Fibroblast of pulmonary artery (primary cell): ENCODE data around the gene CEP135.
"Not testable (repeated sequence)": the region's sequence is repeated elsewhere in the genome, so short reads cannot be mapped to it uniquely, and the experiment has no call there.

Experiments used
- DNase-seq: peaks from one replicate; pipeline ENCODE4 v3.0.0-alpha.2; 2010; ENCODE audit warnings: low read depth
- H3K4me3 ChIP-seq: replicated peaks from 2 replicates; pipeline ENCODE4 v1.5.1; 2011; ENCODE audit warnings: low read depth, mild to moderate bottlenecking, control low read depth, low read length, moderate library complexity
- TF ChIP-seq, protein P1 (sequence below): IDR thresholded peaks from 2 replicates; pipeline ENCODE4 v1.5.1; 2011; ENCODE audit warnings: mild to moderate bottlenecking, control low read depth, low read length, inconsistent platforms; ENCODE audit errors: missing control alignments

The CEP135 gene

DNA sequence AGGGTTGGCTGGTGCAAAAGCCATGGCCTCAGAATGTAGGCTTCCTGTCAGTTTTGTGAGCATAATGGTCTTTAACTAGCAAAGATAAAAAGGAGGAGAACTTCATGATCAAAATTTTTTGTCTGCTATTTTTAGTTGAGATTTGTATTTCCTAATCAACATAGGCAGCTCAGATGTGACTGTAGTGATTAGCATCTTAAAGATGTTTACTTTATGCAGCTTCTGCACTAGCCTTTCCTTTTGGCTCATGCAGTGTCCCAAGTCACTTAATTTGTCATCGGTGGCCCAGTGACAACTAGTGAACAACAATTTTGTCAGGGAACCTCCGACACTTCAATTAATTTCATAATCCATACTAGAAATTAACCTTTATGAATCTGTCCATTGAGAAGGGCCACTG is 109.8 kb downstream of the CEP135 start:
- TF ChIP-seq, protein P1, sequence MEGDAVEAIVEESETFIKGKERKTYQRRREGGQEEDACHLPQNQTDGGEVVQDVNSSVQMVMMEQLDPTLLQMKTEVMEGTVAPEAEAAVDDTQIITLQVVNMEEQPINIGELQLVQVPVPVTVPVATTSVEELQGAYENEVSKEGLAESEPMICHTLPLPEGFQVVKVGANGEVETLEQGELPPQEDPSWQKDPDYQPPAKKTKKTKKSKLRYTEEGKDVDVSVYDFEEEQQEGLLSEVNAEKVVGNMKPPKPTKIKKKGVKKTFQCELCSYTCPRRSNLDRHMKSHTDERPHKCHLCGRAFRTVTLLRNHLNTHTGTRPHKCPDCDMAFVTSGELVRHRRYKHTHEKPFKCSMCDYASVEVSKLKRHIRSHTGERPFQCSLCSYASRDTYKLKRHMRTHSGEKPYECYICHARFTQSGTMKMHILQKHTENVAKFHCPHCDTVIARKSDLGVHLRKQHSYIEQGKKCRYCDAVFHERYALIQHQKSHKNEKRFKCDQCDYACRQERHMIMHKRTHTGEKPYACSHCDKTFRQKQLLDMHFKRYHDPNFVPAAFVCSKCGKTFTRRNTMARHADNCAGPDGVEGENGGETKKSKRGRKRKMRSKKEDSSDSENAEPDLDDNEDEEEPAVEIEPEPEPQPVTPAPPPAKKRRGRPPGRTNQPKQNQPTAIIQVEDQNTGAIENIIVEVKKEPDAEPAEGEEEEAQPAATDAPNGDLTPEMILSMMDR = no peak
- no peak for DNase-seq
- no peak overlapping the region for H3K4me3 ChIP-seq

DNA sequence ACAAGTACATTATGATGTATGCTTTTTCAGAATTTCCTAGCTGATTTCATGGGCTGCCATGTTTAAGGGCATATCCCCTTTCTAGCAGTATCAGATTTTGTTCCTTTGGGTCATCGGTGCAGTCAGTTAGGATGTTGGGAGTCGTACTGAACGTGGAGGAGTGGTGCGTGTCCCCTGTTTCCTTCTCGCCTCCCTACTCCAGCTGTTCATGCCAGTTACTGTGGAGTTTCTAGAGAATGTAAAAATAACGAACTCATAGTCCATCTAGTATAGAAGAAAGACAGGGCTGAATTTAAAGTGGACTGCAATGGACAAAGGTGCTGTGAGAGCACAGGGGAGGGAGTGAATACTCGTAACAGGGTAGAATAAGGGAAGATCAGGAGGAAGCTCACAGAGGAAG is 111.3 kb downstream of the CEP135 start:
- TF ChIP-seq, protein P1 = no peak
- no peak overlapping the region for H3K4me3 ChIP-seq
- DNase-seq = no peak

DNA sequence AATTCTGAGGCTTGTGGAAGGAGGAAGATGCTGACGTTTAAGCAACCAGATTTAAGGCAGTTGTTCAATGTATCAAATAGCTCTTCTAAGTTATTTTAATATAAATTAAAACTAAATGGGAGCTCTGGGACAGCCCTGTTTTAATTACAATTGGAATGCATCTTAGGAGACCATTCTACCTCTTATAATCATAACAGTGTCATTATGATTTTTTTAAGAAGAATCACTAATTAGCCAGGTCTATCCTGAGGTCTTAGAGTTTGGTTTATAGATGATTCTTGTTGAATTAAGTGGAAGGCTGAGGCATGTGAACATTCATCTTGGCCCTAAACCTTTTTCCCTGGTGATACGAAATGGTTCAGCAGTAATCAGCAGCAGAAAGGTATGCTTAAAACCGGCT is 113.4 kb downstream of the CEP135 start:
- TF ChIP-seq, protein P1 = no peak
- H3K4me3 ChIP-seq = no peak overlapping the region
- DNase-seq = no peak

DNA sequence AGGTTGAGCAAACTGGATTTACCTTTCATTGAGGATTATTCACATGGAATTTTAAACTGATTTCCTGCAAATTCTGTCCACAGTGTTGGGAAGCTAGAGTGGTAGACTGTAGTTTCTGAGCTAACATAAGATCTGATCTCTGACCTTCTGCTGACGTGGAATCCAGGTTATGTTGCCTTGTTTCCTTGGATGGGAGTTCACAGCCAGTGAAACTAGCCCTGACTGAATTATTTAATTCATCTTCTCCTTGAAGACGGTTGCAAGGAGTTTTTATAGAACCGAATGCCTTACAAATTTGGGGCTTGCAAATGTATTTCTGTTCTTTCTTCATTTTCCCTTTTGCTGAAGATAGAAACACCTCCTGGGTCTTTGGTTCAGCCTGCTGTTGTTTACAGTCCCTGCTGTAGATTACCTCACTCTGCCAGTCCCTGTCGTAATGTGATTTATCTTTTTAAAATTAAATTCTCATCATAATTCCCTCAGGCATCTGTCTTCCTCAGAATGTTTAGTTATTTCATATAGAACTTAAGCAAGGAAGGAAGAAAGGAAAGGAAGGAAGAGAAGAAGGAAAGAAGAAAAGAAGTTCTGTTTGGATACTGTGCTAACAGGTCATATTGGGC is 113.9 kb downstream of the CEP135 start:
- TF ChIP-seq, protein P1 = no peak
- no peak for DNase-seq
- no peak overlapping the region for H3K4me3 ChIP-seq

DNA sequence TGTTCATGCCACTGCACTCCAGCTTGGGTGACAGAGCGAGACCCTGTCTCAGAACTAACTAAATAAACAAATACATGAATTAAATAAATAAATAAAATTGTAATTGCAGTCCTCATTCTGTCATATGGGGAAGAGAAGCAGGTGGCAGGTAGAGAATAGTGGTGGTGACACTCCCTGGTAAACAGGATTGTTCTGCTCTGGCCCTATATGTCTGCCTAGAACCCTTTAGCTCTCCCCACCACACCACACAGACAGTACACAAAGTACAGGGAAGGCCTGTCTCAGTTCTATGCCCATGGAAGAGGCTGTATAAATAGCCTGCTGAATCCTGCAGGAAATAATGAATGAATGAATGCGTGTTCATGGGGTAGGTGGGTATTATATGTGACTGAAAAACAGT is 117.7 kb downstream of the CEP135 start:
- DNase-seq = no peak
- H3K4me3 ChIP-seq = no peak overlapping the region
- TF ChIP-seq, protein P1 = no peak

DNA sequence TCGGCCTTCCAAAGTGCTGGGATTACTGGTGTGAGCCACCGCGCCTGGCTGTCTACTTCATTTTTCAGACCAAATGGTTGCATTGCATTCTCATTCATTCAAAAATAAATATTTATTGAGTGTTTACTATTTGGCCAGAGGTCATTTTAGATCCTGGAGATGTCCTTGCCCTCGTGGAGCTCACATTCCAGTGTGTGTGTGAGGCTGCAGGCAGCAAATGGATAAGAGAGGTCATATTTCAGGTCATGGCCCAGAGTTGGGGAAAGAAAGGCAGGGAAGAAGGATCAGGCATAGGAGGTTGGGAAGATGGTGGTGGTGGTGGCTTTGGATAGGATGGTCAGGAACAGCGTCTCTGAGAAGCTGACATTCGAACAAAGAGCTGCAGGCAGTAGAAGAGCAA is 119.1 kb downstream of the CEP135 start:
- no peak overlapping the region for H3K4me3 ChIP-seq
- TF ChIP-seq, protein P1 = no peak
- DNase-seq = no peak

DNA sequence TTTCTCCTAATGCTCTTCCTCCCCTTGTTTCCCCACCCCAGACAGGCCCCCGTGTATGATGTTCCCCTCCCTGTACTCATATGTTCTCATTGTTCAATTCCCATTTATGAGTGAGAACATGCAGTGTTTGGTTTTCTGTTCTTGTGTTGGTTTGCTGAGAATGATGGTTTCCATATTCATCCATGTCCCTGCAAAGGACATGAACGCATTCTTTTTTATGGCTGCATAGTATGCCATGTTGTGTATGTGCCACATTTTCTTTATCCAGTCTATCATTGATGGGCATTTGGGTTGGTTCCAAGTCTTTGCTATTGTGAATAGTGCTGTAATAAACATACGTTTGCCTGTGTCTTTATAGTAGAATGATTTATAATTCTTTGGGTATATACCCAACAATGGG is 124.0 kb downstream of the CEP135 start:
- not testable (repeated sequence) for H3K4me3 ChIP-seq, DNase-seq

DNA sequence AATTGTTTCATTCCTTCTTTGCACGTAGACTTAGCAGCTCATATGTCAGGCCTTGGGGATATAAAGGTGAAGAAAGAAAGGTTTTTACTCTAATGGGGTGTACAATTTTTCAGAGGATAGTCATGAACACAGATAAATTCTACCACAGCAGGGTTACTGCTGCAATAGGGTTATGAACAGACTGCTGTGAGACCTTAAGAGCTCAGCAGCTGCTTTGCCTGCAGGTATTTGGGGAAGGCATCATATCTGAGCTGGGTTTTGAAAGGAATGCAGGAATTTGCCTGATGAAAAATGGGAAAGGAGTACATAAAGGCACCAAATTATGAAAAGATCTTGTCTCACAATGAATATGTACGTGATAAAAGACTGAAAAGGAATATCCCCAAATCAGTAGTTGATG is 128.9 kb downstream of the CEP135 start:
- DNase-seq = peak; percentile 44
- TF ChIP-seq, protein P1 = no peak
- no peak overlapping the region for H3K4me3 ChIP-seq
